ENCODE results near the gene PGAP1. TPM values are rescaled to one million over a fixed set of nuclear protein-coding genes. Genes with fewer than 3 reads are reported as not detected.
A peak's percentile ranks its signal among the peaks of the same experiment; 100 is the strongest.

Gene PGAP1
- total RNA-seq, 1 donor from 2014 or later: 12.3 TPM

GRCh38 chr2:196941398-196942078, 15.0 kb upstream of the PGAP1 start:
- TF ChIP-seq, protein P1, sequence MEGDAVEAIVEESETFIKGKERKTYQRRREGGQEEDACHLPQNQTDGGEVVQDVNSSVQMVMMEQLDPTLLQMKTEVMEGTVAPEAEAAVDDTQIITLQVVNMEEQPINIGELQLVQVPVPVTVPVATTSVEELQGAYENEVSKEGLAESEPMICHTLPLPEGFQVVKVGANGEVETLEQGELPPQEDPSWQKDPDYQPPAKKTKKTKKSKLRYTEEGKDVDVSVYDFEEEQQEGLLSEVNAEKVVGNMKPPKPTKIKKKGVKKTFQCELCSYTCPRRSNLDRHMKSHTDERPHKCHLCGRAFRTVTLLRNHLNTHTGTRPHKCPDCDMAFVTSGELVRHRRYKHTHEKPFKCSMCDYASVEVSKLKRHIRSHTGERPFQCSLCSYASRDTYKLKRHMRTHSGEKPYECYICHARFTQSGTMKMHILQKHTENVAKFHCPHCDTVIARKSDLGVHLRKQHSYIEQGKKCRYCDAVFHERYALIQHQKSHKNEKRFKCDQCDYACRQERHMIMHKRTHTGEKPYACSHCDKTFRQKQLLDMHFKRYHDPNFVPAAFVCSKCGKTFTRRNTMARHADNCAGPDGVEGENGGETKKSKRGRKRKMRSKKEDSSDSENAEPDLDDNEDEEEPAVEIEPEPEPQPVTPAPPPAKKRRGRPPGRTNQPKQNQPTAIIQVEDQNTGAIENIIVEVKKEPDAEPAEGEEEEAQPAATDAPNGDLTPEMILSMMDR (IDR thresholded peaks at IDR 0.05): no peak
- Mint-ChIP-seq H3K4me3 (ENCODE audit: unreplicated experiment) (no peak overlapping the region), H3K27me3 (ENCODE audit: low read depth) (no peaks in the 10 kb centered on the region), H3K36me3 (ENCODE audit: low read depth) (no peaks in the 10 kb centered on the region), H3K27ac (ENCODE audit: unreplicated experiment) (peak overlapping the region; percentile 22), H3K4me1 (ENCODE audit: low read depth) (peaks cover 6% of the 10 kb centered on the region), H3K9me3 (ENCODE audit: low read depth) (no peaks in the 10 kb centered on the region)
- no peak for DNase-seq (ENCODE audit: low spot score)

- Mint-ChIP-seq H3K36me3 (ENCODE audit: low read depth) (no peaks in the 10 kb centered on the region), H3K4me1 (ENCODE audit: low read depth) (peaks cover 6% of the 10 kb centered on the region), H3K4me3 (ENCODE audit: unreplicated experiment) (no peak overlapping the region), H3K27ac (ENCODE audit: unreplicated experiment) (no peak overlapping the region), H3K27me3 (ENCODE audit: low read depth) (no peaks in the 10 kb centered on the region), H3K9me3 (ENCODE audit: low read depth) (no peaks in the 10 kb centered on the region)
- TF ChIP-seq, protein P1 (IDR thresholded peaks at IDR 0.05): no peak
- DNase-seq (ENCODE audit: low spot score): no peak
Measured at GRCh38 chr2:196939371-196939770, 12.9 kb upstream of the PGAP1 start.

GRCh38 chr2:196935432-196935831, 8.9 kb upstream of the PGAP1 start:
- no peak for DNase-seq (ENCODE audit: low spot score)
- Mint-ChIP-seq H3K4me3 (ENCODE audit: unreplicated experiment) (no peak overlapping the region), H3K4me1 (ENCODE audit: low read depth) (no peaks in the 10 kb centered on the region), H3K36me3 (ENCODE audit: low read depth) (no peaks in the 10 kb centered on the region), H3K27ac (ENCODE audit: unreplicated experiment) (no peak overlapping the region), H3K27me3 (ENCODE audit: low read depth) (no peaks in the 10 kb centered on the region), H3K9me3 (ENCODE audit: low read depth) (no peaks in the 10 kb centered on the region)
- TF ChIP-seq, protein P1 (IDR thresholded peaks at IDR 0.05): no peak

DNA sequence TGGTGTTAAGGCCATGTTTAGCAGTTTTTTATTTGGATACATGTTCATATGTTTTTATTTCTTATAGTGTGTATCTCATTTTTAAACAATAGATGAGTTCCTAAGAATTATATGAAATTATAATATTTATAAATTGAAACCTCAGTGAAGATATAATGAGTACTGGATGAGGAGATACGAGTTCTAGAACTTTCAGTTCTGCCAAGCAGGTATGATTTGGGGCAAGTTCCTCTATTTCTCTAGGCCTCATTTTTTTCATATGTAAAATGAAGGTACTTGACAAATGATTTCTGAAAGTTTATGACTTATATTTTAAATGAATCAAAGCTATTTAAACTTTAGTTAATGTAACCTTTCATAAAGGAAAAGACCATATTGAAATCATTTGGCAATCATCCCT, 8.2 kb upstream of the PGAP1 start:
- no peaks in the 10 kb centered on the region for H3K27me3 Mint-ChIP-seq (ENCODE audit: low read depth)
- H3K36me3 Mint-ChIP-seq (ENCODE audit: low read depth): no peaks in the 10 kb centered on the region
- DNase-seq (ENCODE audit: low spot score): no peak
- no peak overlapping the region for H3K4me3 Mint-ChIP-seq (ENCODE audit: unreplicated experiment)
- H3K4me1 Mint-ChIP-seq (ENCODE audit: low read depth): no peaks in the 10 kb centered on the region
- no peaks in the 10 kb centered on the region for H3K9me3 Mint-ChIP-seq (ENCODE audit: low read depth)
- H3K27ac Mint-ChIP-seq (ENCODE audit: unreplicated experiment): no peak overlapping the region
- TF ChIP-seq, protein P1 (IDR thresholded peaks at IDR 0.05): no peak

DNA sequence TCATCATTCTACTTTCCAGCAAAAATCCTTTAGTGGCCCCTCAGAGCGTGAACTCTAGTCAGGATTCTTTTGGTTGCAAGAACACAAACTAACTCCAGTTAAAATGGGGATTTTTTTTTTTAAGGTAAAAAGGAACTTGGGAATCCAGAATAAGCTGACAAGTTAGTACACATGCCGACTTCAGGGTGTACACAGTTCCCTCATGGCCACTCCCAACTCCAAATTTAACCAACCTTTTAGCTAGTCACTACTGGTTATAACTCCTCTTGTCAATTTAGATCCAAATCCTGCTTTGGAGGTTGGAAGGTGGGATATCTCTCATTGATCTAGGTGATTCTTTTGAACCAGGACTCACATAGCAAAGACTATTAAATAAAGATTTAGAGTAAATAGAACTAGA, 5.0 kb upstream of the PGAP1 start:
- H3K4me3 Mint-ChIP-seq (ENCODE audit: unreplicated experiment): no peak overlapping the region
- no peak overlapping the region for H3K27ac Mint-ChIP-seq (ENCODE audit: unreplicated experiment)
- no peaks in the 10 kb centered on the region for H3K27me3 Mint-ChIP-seq (ENCODE audit: low read depth)

More for the DNA sequence above, 5.0 kb upstream of the PGAP1 start:
- no peak for DNase-seq (ENCODE audit: low spot score)
- no peaks in the 10 kb centered on the region for H3K9me3 Mint-ChIP-seq (ENCODE audit: low read depth)
- H3K36me3 Mint-ChIP-seq (ENCODE audit: low read depth): no peaks in the 10 kb centered on the region
- H3K4me1 Mint-ChIP-seq (ENCODE audit: low read depth): peaks cover 9% of the 10 kb centered on the region
- TF ChIP-seq, protein P1 (IDR thresholded peaks at IDR 0.05): no peak

All from chondrocyte (in vitro differentiated cells).